HepG2 (cell line): ENCODE measurements around the gene PPP1R9B. TPM values are rescaled to one million over a fixed set of nuclear protein-coding genes. Genes with fewer than 3 reads are reported as not detected.
A peak's percentile ranks its signal among the peaks of the same experiment; 100 is the strongest.

Experiments
- ATAD3A ChIP-seq: sonication (generic); formaldehyde crosslinking; IDR thresholded peaks from 2 replicates; pipeline ENCODE4 v1.4.0; 2020; ENCODE audit warnings: missing genetic modification reagents
- BHLHE40 ChIP-seq: IDR thresholded peaks from 2 replicates; pipeline ENCODE4 v1.6.1; 2011; ENCODE audit warnings: low read length, improper control_type of control experiment
- MEIS1 ChIP-seq: sonication (generic); formaldehyde crosslinking; IDR thresholded peaks from 2 replicates; pipeline ENCODE4 v1.9.0; 2021; ENCODE audit warnings: mild to moderate bottlenecking, missing genetic modification reagents, moderate library complexity, borderline replicate concordance
- NFATC3 ChIP-seq: sonication (generic); formaldehyde crosslinking; IDR thresholded peaks from 2 replicates; pipeline ENCODE4 v1.5.1; 2020; ENCODE audit warnings: mild to moderate bottlenecking, missing genetic modification reagents
- NFE2 ChIP-seq: sonication (generic); formaldehyde crosslinking; IDR thresholded peaks from 2 replicates; pipeline ENCODE4 v1.4.0; 2020; ENCODE audit warnings: missing genetic modification reagents
- NRL ChIP-seq: sonication (generic); formaldehyde crosslinking; IDR thresholded peaks from 2 replicates; pipeline ENCODE4 v1.5.0; 2020; ENCODE audit warnings: missing genetic modification reagents, mild to moderate bottlenecking, moderate library complexity, borderline replicate concordance
- ONECUT2 ChIP-seq: sonication (generic); formaldehyde crosslinking; IDR thresholded peaks from 2 replicates; pipeline ENCODE4 v1.4.0; 2020; ENCODE audit warnings: missing genetic modification reagents
- SMARCE1 ChIP-seq: fragments of 450-650 bp; IDR thresholded peaks from 2 replicates; pipeline ENCODE4 v1.6.1; 2017; ENCODE audit warnings: borderline replicate concordance
- SSRP1 ChIP-seq: IDR thresholded peaks from 2 replicates; pipeline ENCODE4 v1.6.1; 2016; ENCODE audit warnings: control low read depth
- TBL1XR1 ChIP-seq: fragments of 150-350 bp; IDR thresholded peaks from 2 replicates; pipeline ENCODE4 v1.6.1; 2014; ENCODE audit warnings: borderline replicate concordance, low read length; ENCODE audit not compliant: partially characterized antibody
- ZFYVE20 ChIP-seq: sonication (generic); formaldehyde crosslinking; IDR thresholded peaks from 2 replicates; pipeline ENCODE4 v1.8.0; 2023; ENCODE audit warnings: low read depth, mild to moderate bottlenecking, moderate library complexity, missing genetic modification reagents, borderline replicate concordance
- ZNF234 ChIP-seq: sonication (generic); formaldehyde crosslinking; conservative IDR thresholded peaks from 2 replicates; pipeline ENCODE4 v1.5.1; 2020; ENCODE audit warnings: mild to moderate bottlenecking, missing genetic modification reagents
- ZNF383 ChIP-seq: sonication (generic); formaldehyde crosslinking; IDR thresholded peaks from 2 replicates; pipeline ENCODE4 v1.4.0; 2020; ENCODE audit warnings: missing genetic modification reagents, mild to moderate bottlenecking, borderline replicate concordance
- ZNF552 ChIP-seq: sonication (generic); formaldehyde crosslinking; IDR thresholded peaks from 2 replicates; pipeline ENCODE4 v1.9.0; 2022; ENCODE audit warnings: missing genetic modification reagents, mild to moderate bottlenecking, borderline replicate concordance
- polyA plus RNA-seq, 8 experiments: library from polyadenylated mRNA; depleted of rRNA in 3 of 8; stranded (reverse) in 7 of 8; unstranded in 1 of 8; fragments of >200 nt; fragmentation: Illumina TruSeq in 4 of 8; extraction: Trizol in 4 of 8; gene quantifications; 2 replicates each; pipeline versions ENCODE4 v1.2.1 to v1.2.3, GENCODE V29; 2011 to 2016; ENCODE audit warnings: low read depth in 4 of 8, missing spikeins in 1 of 8, mixed read lengths in 1 of 8; ENCODE audit not compliant: insufficient read depth in 1 of 8
- total RNA-seq, 5 experiments: library from RNA; depleted of rRNA; stranded (reverse); fragments of >200 nt; fragmentation: Illumina TruSeq; extraction: Trizol; gene quantifications; 2 replicates each; pipeline ENCODE4 v1.2.3, GENCODE V29; 2016; ENCODE audit warnings: low read depth in 1 of 5
- TF ChIP-seq, protein P1 (sequence below): sonication (generic); formaldehyde crosslinking; IDR thresholded peaks from 2 replicates; pipeline ENCODE4 v1.8.1; 2023; ENCODE audit warnings: missing genetic modification reagents, inconsistent platforms, borderline replicate concordance
- TF ChIP-seq, protein P2 (sequence below): sonication (generic); formaldehyde crosslinking; IDR thresholded peaks from 2 replicates; pipeline ENCODE4 v1.4.0; 2020; ENCODE audit warnings: missing genetic modification reagents
- TF ChIP-seq, protein P3 (sequence below): conservative IDR thresholded peaks from 2 replicates; pipeline ENCODE4 v1.6.1; 2018; ENCODE audit warnings: missing genetic modification reagents
- TF ChIP-seq, protein P4 (sequence below): sonication (generic); formaldehyde crosslinking; IDR thresholded peaks from 2 replicates; pipeline ENCODE4 v1.9.0; 2021; ENCODE audit warnings: mild to moderate bottlenecking, missing genetic modification reagents

The PPP1R9B gene
- total and polyA plus RNA-seq, 2 of the 13 experiments (the other 11 are each of a cell fraction or from before 2014, with no cell fraction given) = 9.4 to 15.8 TPM

DNA sequence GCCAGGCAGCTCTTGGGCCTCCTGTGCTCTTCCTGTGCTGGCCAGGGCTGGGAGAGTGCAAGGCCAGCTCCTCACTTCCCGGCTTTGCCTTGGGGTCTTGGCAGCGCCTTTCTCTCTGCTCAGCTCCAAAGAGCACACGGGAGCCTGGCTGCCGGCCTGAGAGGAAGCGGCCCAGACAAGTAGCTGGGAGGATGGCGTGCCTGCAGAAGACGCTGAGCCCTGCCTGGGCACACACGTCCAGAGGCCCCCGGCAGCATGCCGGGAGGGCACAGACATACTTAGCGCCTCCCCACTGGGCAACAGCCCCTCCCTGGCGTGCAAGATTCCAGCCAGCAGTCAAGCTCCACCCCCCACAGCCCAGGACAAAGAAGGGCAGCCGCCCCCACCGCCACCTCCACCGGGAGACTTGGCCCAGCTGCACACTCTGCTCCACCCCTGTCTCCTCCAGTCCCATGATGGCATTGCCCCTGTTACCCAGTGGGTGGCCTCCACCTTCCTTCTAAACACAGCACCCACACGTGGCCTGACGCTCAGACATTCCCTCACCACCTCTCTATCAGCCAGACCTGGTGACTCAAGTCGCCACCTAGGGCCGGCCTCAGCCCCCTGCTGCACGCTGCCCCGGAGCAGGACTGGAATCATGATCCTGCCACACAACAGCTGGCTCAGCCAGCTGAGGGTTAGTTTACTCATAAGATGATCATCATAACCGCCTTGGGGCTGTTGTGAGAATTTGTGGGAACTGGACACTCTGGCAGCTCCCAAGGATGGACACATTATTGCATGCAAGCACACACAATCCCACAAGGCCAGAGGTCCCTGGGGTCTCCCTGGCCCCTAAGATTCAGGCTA, 27.7 kb upstream of the PPP1R9B start (continued):
- TF ChIP-seq, protein P1, sequence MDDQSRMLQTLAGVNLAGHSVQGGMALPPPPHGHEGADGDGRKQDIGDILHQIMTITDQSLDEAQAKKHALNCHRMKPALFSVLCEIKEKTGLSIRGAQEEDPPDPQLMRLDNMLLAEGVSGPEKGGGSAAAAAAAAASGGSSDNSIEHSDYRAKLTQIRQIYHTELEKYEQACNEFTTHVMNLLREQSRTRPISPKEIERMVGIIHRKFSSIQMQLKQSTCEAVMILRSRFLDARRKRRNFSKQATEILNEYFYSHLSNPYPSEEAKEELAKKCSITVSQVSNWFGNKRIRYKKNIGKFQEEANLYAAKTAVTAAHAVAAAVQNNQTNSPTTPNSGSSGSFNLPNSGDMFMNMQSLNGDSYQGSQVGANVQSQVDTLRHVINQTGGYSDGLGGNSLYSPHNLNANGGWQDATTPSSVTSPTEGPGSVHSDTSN (CRISPR knock-in tag) = no peak
- TF ChIP-seq ZNF552 (CRISPR knock-in tag) = no peak
- TF ChIP-seq NRL = no peak; the same call in 1 of the 2 replicates
- no peak for TF ChIP-seq MEIS1 (CRISPR knock-in tag)
- no peak for TF ChIP-seq SMARCE1
- TF ChIP-seq BHLHE40 = peak; percentile 39
- TF ChIP-seq NFE2 = no peak
- no peak; the same call in 1 of the 2 replicates for TF ChIP-seq NFATC3 (CRISPR knock-in tag)
- TF ChIP-seq, protein P2, sequence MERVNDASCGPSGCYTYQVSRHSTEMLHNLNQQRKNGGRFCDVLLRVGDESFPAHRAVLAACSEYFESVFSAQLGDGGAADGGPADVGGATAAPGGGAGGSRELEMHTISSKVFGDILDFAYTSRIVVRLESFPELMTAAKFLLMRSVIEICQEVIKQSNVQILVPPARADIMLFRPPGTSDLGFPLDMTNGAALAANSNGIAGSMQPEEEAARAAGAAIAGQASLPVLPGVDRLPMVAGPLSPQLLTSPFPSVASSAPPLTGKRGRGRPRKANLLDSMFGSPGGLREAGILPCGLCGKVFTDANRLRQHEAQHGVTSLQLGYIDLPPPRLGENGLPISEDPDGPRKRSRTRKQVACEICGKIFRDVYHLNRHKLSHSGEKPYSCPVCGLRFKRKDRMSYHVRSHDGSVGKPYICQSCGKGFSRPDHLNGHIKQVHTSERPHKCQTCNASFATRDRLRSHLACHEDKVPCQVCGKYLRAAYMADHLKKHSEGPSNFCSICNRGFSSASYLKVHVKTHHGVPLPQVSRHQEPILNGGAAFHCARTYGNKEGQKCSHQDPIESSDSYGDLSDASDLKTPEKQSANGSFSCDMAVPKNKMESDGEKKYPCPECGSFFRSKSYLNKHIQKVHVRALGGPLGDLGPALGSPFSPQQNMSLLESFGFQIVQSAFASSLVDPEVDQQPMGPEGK = peak; percentile 90
- TF ChIP-seq ONECUT2 (CRISPR knock-in tag) = no peak
- TF ChIP-seq, protein P3, sequence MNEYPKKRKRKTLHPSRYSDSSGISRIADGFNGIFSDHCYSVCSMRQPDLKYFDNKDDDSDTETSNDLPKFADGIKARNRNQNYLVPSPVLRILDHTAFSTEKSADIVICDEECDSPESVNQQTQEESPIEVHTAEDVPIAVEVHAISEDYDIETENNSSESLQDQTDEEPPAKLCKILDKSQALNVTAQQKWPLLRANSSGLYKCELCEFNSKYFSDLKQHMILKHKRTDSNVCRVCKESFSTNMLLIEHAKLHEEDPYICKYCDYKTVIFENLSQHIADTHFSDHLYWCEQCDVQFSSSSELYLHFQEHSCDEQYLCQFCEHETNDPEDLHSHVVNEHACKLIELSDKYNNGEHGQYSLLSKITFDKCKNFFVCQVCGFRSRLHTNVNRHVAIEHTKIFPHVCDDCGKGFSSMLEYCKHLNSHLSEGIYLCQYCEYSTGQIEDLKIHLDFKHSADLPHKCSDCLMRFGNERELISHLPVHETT (CRISPR knock-in tag) = no peak
- no peak for TF ChIP-seq ZNF234 (CRISPR knock-in tag)
- no peak for TF ChIP-seq ATAD3A
- TF ChIP-seq ZNF383 (CRISPR knock-in tag) = no peak
- TF ChIP-seq, protein P4, sequence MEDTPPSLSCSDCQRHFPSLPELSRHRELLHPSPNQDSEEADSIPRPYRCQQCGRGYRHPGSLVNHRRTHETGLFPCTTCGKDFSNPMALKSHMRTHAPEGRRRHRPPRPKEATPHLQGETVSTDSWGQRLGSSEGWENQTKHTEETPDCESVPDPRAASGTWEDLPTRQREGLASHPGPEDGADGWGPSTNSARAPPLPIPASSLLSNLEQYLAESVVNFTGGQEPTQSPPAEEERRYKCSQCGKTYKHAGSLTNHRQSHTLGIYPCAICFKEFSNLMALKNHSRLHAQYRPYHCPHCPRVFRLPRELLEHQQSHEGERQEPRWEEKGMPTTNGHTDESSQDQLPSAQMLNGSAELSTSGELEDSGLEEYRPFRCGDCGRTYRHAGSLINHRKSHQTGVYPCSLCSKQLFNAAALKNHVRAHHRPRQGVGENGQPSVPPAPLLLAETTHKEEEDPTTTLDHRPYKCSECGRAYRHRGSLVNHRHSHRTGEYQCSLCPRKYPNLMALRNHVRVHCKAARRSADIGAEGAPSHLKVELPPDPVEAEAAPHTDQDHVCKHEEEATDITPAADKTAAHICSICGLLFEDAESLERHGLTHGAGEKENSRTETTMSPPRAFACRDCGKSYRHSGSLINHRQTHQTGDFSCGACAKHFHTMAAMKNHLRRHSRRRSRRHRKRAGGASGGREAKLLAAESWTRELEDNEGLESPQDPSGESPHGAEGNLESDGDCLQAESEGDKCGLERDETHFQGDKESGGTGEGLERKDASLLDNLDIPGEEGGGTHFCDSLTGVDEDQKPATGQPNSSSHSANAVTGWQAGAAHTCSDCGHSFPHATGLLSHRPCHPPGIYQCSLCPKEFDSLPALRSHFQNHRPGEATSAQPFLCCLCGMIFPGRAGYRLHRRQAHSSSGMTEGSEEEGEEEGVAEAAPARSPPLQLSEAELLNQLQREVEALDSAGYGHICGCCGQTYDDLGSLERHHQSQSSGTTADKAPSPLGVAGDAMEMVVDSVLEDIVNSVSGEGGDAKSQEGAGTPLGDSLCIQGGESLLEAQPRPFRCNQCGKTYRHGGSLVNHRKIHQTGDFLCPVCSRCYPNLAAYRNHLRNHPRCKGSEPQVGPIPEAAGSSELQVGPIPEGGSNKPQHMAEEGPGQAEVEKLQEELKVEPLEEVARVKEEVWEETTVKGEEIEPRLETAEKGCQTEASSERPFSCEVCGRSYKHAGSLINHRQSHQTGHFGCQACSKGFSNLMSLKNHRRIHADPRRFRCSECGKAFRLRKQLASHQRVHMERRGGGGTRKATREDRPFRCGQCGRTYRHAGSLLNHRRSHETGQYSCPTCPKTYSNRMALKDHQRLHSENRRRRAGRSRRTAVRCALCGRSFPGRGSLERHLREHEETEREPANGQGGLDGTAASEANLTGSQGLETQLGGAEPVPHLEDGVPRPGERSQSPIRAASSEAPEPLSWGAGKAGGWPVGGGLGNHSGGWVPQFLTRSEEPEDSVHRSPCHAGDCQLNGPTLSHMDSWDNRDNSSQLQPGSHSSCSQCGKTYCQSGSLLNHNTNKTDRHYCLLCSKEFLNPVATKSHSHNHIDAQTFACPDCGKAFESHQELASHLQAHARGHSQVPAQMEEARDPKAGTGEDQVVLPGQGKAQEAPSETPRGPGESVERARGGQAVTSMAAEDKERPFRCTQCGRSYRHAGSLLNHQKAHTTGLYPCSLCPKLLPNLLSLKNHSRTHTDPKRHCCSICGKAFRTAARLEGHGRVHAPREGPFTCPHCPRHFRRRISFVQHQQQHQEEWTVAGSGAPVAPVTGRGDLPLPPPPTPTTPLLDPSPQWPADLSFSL (CRISPR knock-in tag) = no peak
- TF ChIP-seq ZFYVE20 (CRISPR knock-in tag) = no peak
- no peak for TF ChIP-seq SSRP1 (CRISPR knock-in tag)
- TF ChIP-seq TBL1XR1 = no peak
